ACC112 (cell line): Measurements from ENCODE around the gene NFIC.

Experiments
- H2AFZ ChIP-seq: fragments of 200-600 bp; sonication (generic); one replicate; pipeline ENCODE4 v1.6.0; 2017; ENCODE audit warnings: antibody characterized with exemption, low read length; ENCODE audit not compliant: unreplicated experiment
- H3K27ac ChIP-seq: fragments of 200-600 bp; sonication (generic); 2 replicates; pipeline ENCODE4 v1.5.1; 2014; ENCODE audit warnings: low read depth, mild to moderate bottlenecking, antibody characterized with exemption, low read length, moderate library complexity
- H3K27me3 ChIP-seq: fragments of 200-600 bp; sonication (generic); 2 replicates; pipeline ENCODE4 v1.6.1; 2014; ENCODE audit warnings: mild to moderate bottlenecking, antibody characterized with exemption, low read length, moderate library complexity, mixed read lengths; ENCODE audit not compliant: insufficient read depth
- H3K36me3 ChIP-seq: fragments of 200-600 bp; sonication (generic); 2 replicates; pipeline ENCODE4 v1.6.1; 2016; ENCODE audit warnings: mild to moderate bottlenecking, antibody characterized with exemption, low read length, moderate library complexity, mixed read lengths; ENCODE audit not compliant: insufficient read depth
- H3K4me1 ChIP-seq: fragments of 200-600 bp; sonication (generic); one replicate; pipeline ENCODE4 v1.6.1; 2016; ENCODE audit warnings: low read length, mixed read lengths; ENCODE audit not compliant: insufficient read depth, unreplicated experiment, control insufficient read depth
- H3K4me3 ChIP-seq: fragments of 200-600 bp; sonication (generic); 2 replicates; pipeline ENCODE4 v1.5.1; 2014; ENCODE audit warnings: mild to moderate bottlenecking, low read depth, low read length
- H3K79me2 ChIP-seq: fragments of 200-600 bp; sonication (generic); one replicate; pipeline ENCODE4 v1.6.0; 2016; ENCODE audit warnings: low read length; ENCODE audit not compliant: control insufficient read depth, unreplicated experiment, insufficient read depth

The NFIC gene

DNA sequence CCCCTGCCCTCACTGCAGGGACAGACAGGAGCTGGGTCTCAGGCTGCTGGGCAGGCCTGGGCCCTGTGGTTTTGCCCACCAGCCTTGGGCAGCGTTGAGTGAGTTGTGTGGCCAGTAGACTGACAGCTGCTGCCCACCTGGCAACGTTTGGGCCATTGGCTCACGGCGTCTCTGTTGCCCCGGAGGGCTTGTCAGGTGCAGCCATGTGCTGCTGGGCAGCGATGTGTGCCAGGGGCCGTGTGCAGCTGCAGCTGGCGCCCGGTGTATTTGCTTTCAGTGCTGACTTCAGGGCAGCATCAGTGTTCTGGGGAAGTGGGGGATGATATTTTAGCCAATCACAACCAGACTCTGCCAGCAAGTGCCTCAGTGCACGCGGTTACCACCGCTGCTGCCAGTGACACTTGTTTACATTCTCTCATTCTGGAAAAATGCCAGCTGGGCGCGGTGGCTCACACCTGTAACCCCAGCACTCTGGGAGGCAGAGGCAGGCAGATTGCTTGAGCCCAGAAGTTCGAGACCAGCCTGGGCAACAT, 150.4 kb downstream of the NFIC start:
- no peak overlapping the region for H3K27ac ChIP-seq
- peaks cover 70% of the 10 kb centered on the region for H3K79me2 ChIP-seq
- H3K36me3 ChIP-seq, result no peaks in the 10 kb centered on the region
- H3K27me3 ChIP-seq, result no peaks in the 10 kb centered on the region
- no peak overlapping the region for H2AFZ ChIP-seq
- H3K4me3 ChIP-seq, result no peak overlapping the region
- H3K4me1 ChIP-seq, result peaks cover 5% of the 10 kb centered on the region

DNA sequence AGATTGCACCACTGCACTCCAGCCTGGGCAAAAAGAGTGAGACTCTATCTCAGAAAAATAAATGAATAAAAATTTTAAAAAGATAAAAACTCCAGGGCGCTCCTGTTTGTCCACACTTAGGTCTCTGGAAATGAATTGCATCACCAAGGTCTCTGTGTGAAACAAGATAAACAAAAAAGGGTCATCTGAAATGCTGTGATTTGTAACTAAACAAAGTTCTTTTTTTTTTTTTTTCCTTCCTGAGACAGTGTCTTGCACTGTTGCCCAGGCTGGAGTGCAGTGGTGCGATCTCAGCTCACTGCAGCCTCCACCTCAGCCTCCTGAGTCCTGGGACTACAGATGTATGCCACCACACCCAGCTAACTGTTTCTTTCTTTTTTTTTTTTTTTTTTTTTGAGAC, 151.3 kb downstream of the NFIC start:
- no peak overlapping the region for H3K4me3 ChIP-seq
- H3K79me2 ChIP-seq, result peaks cover 61% of the 10 kb centered on the region
- no peak overlapping the region for H3K27ac ChIP-seq
- H3K27me3 ChIP-seq, result no peaks in the 10 kb centered on the region
- H3K4me1 ChIP-seq, result peaks cover 5% of the 10 kb centered on the region
- no peaks in the 10 kb centered on the region for H3K36me3 ChIP-seq
- no peak overlapping the region for H2AFZ ChIP-seq

DNA sequence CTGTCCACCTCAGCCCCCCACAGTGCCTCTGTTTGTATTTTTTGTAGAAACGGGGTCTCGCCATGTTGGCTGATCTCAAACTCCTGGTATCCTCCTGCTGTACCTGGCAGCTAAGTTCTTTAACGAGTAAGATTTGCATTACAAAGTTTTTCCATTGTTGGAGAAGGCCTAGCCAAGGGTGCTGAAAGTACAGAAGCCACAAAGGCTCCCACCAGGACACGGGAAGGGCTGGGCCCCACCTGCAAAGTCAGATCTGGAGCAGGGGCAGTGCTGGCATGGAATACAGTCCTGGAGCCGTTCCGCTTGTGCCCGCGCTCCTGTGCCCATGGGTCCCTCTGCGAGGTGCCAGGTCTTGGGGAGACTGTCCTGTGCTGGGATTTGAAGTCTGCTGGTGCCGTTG, 151.9 kb downstream of the NFIC start:
- Histone ChIP-seq H3K27me3 (no peaks in the 10 kb centered on the region), H3K27ac (no peak overlapping the region), H3K36me3 (no peaks in the 10 kb centered on the region), H3K79me2 (peaks cover 55% of the 10 kb centered on the region), H3K4me1 (peaks cover 5% of the 10 kb centered on the region), H2AFZ (no peak overlapping the region), H3K4me3 (no peak overlapping the region)

DNA sequence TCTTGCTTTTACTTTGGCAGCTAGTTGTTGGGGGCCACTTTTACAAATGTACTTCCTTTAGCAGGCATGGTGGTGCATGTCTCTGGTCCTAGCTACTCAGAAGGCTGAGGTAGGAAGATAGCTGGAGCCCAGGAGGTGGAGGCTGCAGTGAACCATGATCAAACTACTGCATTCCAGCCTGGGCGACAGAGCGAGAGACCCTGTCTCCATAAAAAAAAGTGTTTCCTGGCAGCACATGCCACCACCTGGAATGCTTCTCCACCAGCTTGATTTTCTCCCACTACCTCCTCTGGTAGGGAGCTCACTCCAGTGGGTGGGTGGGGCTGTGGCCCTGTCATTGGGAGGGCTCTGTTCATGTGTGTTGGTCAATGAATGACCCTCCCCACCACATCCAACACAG, 152.3 kb downstream of the NFIC start:
- H2AFZ ChIP-seq, result no peak overlapping the region
- H3K4me1 ChIP-seq, result peaks cover 3% of the 10 kb centered on the region
- H3K4me3 ChIP-seq, result no peak overlapping the region
- H3K27me3 ChIP-seq, result no peaks in the 10 kb centered on the region
- no peaks in the 10 kb centered on the region for H3K36me3 ChIP-seq
- peaks cover 51% of the 10 kb centered on the region for H3K79me2 ChIP-seq
- H3K27ac ChIP-seq, result no peak overlapping the region
